H1 (cell line): Measurements from ENCODE around the gene CDCA5. TPM values are rescaled to one million over a fixed set of nuclear protein-coding genes. Genes with fewer than 3 reads are reported as not detected.

Experiments used
- CBX5 ChIP-seq: fragments of 300-800, 300-1000 bp; sonication (generic); IDR thresholded peaks from 2 replicates; pipeline ENCODE4 v1.7.1; 2016; ENCODE audit warnings: antibody characterized with exemption, low read length, low read depth
- CBX8 ChIP-seq: fragments of 300-800, 300-1000 bp; sonication (generic); IDR thresholded peaks from 2 replicates; pipeline ENCODE4 v1.7.1; 2016; ENCODE audit warnings: low read depth, low read length, borderline replicate concordance
- CHD1 ChIP-seq: IDR thresholded peaks from 2 replicates; pipeline ENCODE4 v1.6.1; 2012; ENCODE audit warnings: low read depth, low read length, improper control_type of control experiment
- CHD7 ChIP-seq: fragments of 300-600 bp; sonication (generic); IDR thresholded peaks from 2 replicates; pipeline ENCODE4 v1.7.1; 2012; ENCODE audit warnings: low read length, moderate library complexity, mild to moderate bottlenecking, inconsistent platforms; ENCODE audit not compliant: insufficient replicate concordance
- GTF2F1 ChIP-seq: IDR thresholded peaks from 2 replicates; pipeline ENCODE4 v1.6.1; 2012; ENCODE audit warnings: low read depth, low read length, improper control_type of control experiment, borderline replicate concordance
- HDAC2 ChIP-seq, 2 experiments: fragments of 300-600 bp in 1 of 2; sonication (generic) in 1 of 2; IDR thresholded peaks; 2 replicates each; pipeline ENCODE4 v1.6.1; 2011 to 2012; ENCODE audit warnings: low read depth in 2 of 2, low read length in 2 of 2, mild to moderate bottlenecking in 2 of 2, moderate library complexity in 2 of 2, borderline replicate concordance in 1 of 2, inconsistent platforms in 1 of 2
- JUN ChIP-seq: IDR thresholded peaks from 2 replicates; pipeline ENCODE4 v1.6.1; 2011; ENCODE audit warnings: low read depth, mild to moderate bottlenecking, improper control_type of control experiment, low read length
- MAFK ChIP-seq: IDR thresholded peaks from 2 replicates; pipeline ENCODE4 v1.6.1; 2012; ENCODE audit warnings: low read depth, mild to moderate bottlenecking, improper control_type of control experiment, low read length
- SIRT6 ChIP-seq: IDR thresholded peaks from one replicate; pipeline ENCODE4 v1.7.1; 2012; ENCODE audit warnings: low read length, inconsistent platforms
- SP4 ChIP-seq: IDR thresholded peaks from 2 replicates; pipeline ENCODE4 v1.6.1; 2012; ENCODE audit warnings: low read length, inconsistent platforms
- YY1 ChIP-seq: IDR thresholded peaks from 2 replicates; pipeline ENCODE4 v1.6.1; 2011; ENCODE audit warnings: low read depth, mild to moderate bottlenecking, low read length
- polyA plus RNA-seq, 7 experiments: library from polyadenylated mRNA; depleted of rRNA in 3 of 7; stranded (reverse) in 5 of 7; unstranded in 2 of 7; fragments of >200 nt in 5 of 7; fragments of 200-250 nt in 2 of 7; gene quantifications; 1 replicate in 5 of 7; 2 replicates in 1 of 7; 4 replicates in 1 of 7; pipeline versions ENCODE4 v1.2.1 to v1.2.3, GENCODE V29; 2011 to 2013; ENCODE audit warnings: missing spikeins in 2 of 7, mixed read lengths in 2 of 7
- total RNA-seq: library from RNA; stranded (reverse); fragmentation: NEBNext Ultra II Directional; extraction: Animal tissue kit (Norgen Biotek cat#: 25700); gene quantifications from 2 replicates; pipeline ENCODE4 v1.2.1, GENCODE V29; 2021

The CDCA5 gene
- total and polyA plus RNA-seq, 2 of the 8 experiments (the other 6 are each of a cell fraction or from before 2014, with no cell fraction given): 39.2 to 87.0 TPM

- TF ChIP-seq HDAC2 (IDR thresholded peaks at IDR 0.05; ENCODE audit: borderline replicate concordance in 1 of 2, low read depth in 2 of 2, low read length in 2 of 2) (peak in 1 of 2 experiments; percentile 54; a peak in 1 of 4 replicates), SP4 (0 out of 2 replicates have a peak, but pooled peaks have one; percentile 38), JUN (no peak), GTF2F1 (no peak), CBX8 (no peak), CHD7 (no peak), YY1 (peak; percentile 58; the same call in 1 of the 2 replicates), SIRT6 (no peak), CHD1 (no peak), CBX5 (no peak), MAFK (no peak)
These were observed at the start of gene CDCA5, which contains the start of gene ZFPL1 (continued) for GRCh38 chr11:65083834-65084597.
